GM21447 (cell line): ENCODE results near the gene TGM1.
A peak's percentile ranks its signal among the peaks of the same experiment; 100 is the strongest.
"Not testable (repeated sequence)": the region's sequence is repeated elsewhere in the genome, so short reads cannot be mapped to it uniquely, and the experiment has no call there.

ENCODE experiments used
- ATAC-seq: cut with Tn5 transposase; IDR thresholded peaks from one replicate; pipeline ENCODE4 v1.9.1; 2021; ENCODE audit not compliant: unreplicated experiment

TGM1 gene

DNA sequence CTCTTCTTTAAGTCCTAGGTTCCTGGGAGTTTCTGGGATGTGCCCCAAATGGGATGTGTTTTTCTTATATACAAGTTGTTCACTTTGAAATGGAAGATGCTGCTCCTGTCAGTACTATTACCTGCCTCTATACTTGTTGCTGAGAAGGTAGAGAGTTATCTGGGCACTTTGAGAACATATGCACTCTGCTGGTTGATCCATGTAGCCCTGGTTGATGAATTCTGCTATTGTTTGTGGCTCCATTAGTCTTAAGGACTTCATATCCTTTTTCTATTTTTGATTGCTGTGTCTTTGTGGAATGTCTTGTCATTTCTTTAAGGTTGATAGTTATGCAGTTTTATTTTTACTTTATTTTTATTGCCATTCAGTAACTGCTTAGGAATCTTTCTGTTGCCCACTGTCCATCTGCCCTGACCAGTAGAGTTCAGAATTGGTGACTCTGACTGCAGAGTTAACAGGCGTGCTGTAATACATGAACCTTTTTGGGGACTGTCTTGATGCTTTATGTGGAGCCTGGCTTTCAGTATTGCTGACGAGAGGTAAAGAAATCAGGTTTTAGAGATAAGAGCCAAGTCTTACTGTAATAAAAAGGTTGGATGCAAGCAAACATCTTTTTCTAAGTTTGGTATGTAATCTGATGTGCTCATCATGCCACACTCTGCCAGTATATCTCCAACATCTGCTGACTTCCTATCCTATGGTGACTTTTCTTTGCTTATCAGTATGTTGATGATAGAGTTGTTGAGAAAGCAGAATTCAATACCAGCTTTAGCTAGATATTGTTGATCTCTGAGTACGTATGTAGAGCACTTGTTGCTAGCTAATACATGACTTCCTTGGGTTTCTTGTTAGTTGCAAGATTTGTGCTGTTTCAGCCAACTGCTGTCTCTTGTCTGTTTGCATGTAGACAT, 28.6 kb downstream of the TGM1 start:
- ATAC-seq = no peak

- ATAC-seq = no peak
Measured at GRCh38 chr14:24233538-24233866, 29.5 kb downstream of the TGM1 start.

- peak; percentile 55 for ATAC-seq
Measured at GRCh38 chr14:24232645-24233537, 30.1 kb downstream of the TGM1 start, which contains the start of gene GMPR2. Gene GMPR2 (plus strand): TSS chr14:24232929. CDS start chr14:24233254, 325 bp downstream.

DNA sequence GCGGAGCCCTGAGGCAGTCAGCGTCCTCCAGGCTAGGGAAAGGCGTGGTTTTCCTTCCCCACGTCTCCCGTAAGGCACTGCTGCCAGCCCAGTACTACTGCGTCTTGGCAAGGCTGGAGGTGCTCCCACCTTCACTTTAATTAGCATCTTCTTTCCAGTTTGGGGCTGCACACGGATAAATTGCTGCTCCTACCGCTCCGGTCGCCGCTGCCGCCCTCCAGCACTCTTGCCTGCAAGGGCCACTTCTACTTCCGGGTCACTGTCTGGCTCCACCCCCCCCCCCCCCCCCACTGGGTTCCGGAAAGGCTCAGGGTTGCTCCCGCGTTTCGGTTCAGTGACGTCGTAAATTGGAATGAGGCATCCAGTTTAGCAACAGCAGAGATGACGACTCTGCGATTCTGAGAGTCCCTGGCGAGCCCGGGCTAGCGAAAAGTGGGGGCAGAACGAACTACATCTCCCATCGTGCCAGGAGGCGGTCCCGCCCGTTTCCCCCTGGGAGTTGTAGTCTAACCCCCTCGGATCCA, 30.8 kb downstream of the TGM1 start, which contains the start of gene NEDD8:
TSS of gene NEDD8 (minus strand) at position 247 of the 524 bp plus-strand sequence. CDS start at position 147, 100 bp downstream.
- peak; percentile 64 for ATAC-seq

GRCh38 chr14:24231263-24232120, 31.5 kb downstream of the TGM1 start:
- ATAC-seq = peak; percentile 7

DNA sequence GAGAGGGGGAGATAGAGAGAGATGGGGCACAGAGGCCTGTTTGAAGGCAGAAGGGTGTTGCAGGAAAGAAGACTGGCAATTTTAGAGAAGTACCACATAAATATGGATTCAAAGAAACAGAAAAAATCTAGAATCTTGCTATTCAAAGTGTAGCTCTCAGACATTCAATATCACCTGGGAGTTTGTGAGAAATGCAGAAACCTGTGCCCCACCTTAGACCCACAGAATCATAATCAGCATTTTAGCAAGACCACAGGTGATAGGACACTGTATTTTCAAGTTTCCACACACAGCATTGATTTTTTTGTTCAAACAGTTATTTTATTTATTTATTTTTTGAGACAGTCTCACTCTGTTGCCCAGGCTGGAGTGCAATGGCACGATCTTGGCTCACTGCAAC, 34.1 kb downstream of the TGM1 start:
- no peak for ATAC-seq

DNA sequence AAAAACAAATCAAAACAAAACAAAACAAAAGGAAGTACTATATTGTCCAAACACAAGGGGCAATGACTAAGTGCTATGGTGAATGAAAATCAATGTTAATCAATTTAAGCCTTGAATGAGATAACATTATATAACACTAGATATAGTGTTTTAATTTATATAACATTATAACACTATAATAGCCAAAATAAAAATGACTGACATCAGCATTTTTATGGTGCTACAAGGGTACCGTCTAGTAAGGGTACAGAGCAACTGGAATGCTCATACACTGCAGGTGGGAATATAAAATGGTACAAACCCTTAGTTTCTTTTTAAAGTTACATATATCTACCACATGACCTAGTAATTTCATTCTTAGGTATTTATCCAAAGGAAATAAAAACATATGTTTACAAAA, 36.5 kb downstream of the TGM1 start:
- no peak for ATAC-seq

DNA sequence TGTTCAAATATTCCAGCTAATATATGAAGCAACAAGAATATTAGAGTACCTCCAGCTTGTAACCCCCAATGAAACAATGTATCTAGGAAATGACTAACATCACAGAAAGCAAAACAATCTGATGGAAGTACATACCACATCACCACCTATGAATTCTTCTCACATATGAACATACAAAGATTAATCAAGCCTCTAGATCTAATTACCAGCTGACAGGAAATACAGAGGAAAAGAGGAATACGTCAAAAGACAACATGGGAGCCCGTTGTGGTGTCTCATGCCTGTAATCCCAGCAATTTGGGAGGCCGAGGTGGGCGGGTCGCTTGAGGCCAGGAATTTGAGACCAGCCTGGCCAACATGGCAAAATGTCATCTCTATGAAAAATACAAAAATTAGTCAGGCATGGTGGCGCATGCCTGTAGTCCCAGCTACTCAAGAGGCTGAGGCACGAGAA, 38.3 kb downstream of the TGM1 start:
- no peak for ATAC-seq

DNA sequence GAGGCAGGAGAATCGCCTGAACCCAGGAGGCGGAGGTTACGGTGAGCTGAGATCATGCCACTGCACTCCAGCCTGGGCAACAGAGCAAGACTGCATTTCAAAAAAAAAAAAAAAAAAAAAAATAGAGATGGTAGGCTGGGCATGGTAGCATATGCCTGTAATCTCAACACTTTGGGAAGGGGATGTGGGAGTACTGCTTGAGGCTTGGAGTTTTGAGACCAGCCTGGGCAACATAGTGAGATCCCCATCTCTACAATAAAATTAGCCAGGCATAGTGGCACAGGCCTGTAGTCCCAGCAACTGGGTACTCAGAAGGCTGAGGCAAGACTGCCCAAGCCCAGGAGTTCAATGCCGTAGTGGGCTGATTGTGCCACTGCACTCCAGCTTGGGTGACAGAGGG, 40.0 kb downstream of the TGM1 start:
- ATAC-seq = not testable (repeated sequence)

DNA sequence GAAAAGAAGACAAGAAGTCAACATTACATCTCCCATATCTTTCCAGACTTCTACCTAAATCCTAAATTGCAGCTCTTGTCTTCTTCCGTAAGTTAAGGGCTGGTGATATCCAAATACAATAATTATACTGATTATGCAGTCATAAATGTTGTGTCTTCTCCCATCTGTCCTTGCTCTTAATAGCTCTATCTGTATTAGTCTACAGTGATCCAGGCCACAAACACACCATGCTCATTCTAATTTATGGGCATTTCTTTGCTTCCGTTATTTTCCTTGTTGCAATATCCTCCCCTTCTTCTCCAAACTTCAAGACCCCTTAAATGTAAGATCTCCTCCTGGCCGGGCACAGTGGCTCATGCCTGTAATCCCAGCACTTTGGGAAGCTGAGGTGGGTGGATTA, 43.5 kb downstream of the TGM1 start:
- no peak for ATAC-seq

DNA sequence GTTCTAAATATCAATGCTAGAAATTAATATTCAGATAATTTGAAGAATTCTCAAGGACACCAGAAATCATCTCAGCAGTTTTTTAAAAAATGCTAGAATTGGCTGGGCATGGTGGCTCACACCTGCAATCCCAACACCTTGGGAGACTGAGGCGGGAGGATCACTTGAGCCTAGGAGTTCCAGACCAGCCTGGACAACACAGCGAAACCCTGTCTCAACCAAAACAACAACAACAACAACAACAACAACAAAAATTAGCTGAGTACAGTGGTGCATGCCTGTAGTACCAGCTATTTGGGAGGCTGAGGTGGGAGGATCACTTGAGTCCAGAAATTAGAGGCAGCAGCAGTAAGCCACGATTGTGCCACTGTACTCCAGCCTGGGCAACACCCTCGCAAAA, 43.9 kb downstream of the TGM1 start:
- ATAC-seq = no peak

DNA sequence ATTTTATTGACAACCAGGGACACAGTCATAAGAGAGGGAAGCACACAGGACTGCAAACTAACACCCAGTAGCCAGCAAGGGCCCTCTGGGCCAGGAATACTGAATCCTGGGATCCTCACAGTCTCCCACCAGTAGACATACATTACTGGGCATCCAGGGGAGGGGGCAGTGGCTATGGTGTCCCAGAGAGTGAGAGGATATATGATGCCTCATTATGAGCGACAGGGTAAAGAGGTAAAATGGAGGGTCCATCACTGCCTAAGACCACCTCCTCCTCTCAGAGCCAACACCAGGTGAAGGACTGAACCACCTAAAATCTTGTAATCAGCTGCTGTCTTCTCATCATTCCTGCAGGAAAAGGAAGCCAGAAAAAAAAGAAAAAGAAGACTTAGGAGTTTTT, 46.1 kb downstream of the TGM1 start:
- not testable (repeated sequence) for ATAC-seq

- no peak for ATAC-seq
Measured at GRCh38 chr14:24216345-24216699, 46.7 kb downstream of the TGM1 start.

DNA sequence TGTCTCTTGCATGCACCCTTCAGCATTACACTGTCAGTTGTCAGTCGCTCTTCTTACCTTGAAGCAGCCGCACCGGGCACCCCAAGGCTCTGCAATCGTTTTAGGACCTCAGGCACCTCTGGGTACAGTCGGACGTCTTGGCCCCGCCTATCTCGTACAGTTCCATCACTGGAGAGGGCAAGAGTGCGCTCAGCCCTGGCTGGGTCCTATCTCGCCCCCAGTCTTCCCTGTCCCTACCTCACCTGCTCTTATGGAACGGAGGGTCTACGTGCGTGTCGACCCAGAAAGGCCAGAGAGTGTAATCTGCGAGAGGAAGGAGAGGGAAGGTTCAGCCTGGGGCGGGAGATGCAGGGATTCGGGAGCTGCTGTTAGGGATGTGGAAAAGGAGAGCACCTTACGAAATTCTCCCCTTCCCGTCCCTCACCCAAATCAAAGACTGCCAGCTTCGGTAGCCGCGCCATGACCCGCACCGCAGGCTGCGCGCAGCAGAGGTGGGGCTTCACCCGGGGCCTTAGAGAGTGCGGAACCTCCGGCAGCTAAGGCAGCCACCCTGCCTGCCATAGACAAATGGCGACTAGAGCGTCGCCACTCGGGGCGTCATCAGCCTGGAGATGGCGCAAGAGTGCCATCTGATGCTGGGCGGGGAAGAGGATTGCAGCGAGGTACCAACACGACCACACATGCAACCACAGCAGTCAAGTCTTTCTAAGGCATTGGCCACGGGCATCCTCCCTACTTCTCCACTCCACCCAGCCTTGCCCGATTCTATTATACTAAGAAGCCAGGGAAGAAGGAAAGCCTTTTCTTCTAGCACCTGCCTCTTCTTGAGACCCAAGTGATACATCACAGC, 47.3 kb downstream of the TGM1 start, which contains the start of gene MDP1:
TSS of gene MDP1 (minus strand) at position 572 of the 850 bp plus-strand sequence. CDS start at position 461, 111 bp downstream.
- peak; percentile 63 for ATAC-seq

GRCh38 chr14:24213866-24214662, 48.9 kb downstream of the TGM1 start:
- no peak for ATAC-seq

- peak; percentile 73 for ATAC-seq
Measured at GRCh38 chr14:24212924-24213865, 49.8 kb downstream of the TGM1 start, which contains the start of gene CHMP4A. Gene CHMP4A (minus strand): TSS chr14:24213488. CDS start chr14:24213439, 49 bp downstream.

DNA sequence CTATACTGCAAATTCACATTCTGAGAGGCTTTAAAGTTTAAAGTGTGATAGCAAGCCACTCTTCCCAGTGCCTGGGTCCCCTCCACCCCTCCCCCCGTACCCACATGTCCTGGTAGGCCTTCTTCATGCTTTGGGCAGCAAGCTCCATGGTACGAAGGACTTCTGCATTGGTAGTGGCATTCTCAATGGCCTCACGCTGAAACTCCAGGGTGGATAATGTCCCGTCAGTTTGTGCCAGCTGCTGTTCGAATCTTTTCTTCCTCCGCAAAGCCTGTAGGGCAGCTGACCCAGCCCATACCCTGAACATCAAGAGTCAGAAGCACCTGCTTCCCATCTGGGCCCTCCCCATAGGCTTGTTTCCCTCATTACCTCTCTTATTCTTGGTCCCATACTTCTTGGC, 51.7 kb downstream of the TGM1 start:
- ATAC-seq = no peak
